Heart left ventricle (tissue), 13 donors: ENCODE results near the gene SETD2.

Experiments
- CTCF ChIP-seq, 12 donors: fragments of 200-600 bp; sonication (generic) in 4 of 12; IDR thresholded peaks; one replicate each; pipeline versions ENCODE4 v1.5.0 to v1.8.0; 2018 to 2022; ENCODE audit warnings: antibody characterized with exemption in 12 of 12, mild to moderate bottlenecking in 5 of 12
- POLR2A ChIP-seq, 2 donors: fragments of 450-650 bp; IDR thresholded peaks; one replicate each; pipeline ENCODE4 v1.6.1; 2017; ENCODE audit warnings: antibody characterized with exemption in 2 of 2, mild to moderate bottlenecking in 2 of 2, moderate library complexity in 2 of 2
- donor health status: ischemic (EF 13 %, LVEDD 7.1; RV severe dilation, severe dysfunction).
- donor health status: DM: no; HTN: yes; CAD: no.
- donor health status: DM: no; HTN: no; CAD: no.
- donor health status: ischemic (EF 25% LVEDD 6.9; RV normal size, moderate dysfunction).
- donor health status: ischemic (EF 25% LVEDD 5.7; RV mildly dilated, moderate dysfunction).
- donor health status: ischemic (EF 35%, LVEDD 5.7; RV mildly dilated, moderate dysfunction).
- donor health status: nonischemic (EF 11% LVEDD 7.7; RV severe dilation, severe dysfunction).
- donor health status: DM: yes; HTN: yes; CAD: no.
- donor health status: PGD.
- donor health status: ischemic (EF 29% LVEDD 5.4; RV normal size, mild dysfunction).
- donor health status: nonischemic (EF 23%, LVEDD 6.1; RV moderate dilation, normal function).

- TF ChIP-seq CTCF (IDR thresholded peaks at IDR 0.05) (no peak), POLR2A (IDR thresholded peaks at IDR 0.05) (no peak)
Observed at GRCh38 chr3:47202542-47202941, 38.6 kb upstream of the SETD2 start.
